ENCODE data around the gene ZER1. TPM values are rescaled to one million over a fixed set of nuclear protein-coding genes. Genes with fewer than 3 reads are reported as not detected.

Gene ZER1
- total RNA-seq, 2 experiments from 2014 or later = 11.0 to 15.1 TPM

- no TSS peak for BruUV-seq (replicated peaks)
- Histone ChIP-seq H3K4me2 (ENCODE audit: low read length) (peak overlapping the region; percentile 94), H3K79me2 (ENCODE audit: insufficient read depth, low read depth, low read length) (peaks cover 17% of the 10 kb centered on the region), H2AFZ (ENCODE audit: low read length) (peak overlapping the region; percentile 57; the same call in 1 of the 2 replicates), H3K4me1 (ENCODE audit: insufficient read depth, low read length, poor library complexity, severe bottlenecking) (peaks cover 35% of the 10 kb centered on the region), H3K9me3 (ENCODE audit: low read length) (peaks cover 8% of the 10 kb centered on the region; the same call in 1 of the 2 replicates), H3K9me2 (ENCODE audit: insufficient read depth, low read length) (no peaks in the 10 kb centered on the region), H3K27ac (ENCODE audit: low read depth, low read length, poor library complexity, severe bottlenecking) (peak overlapping the region; percentile 80), H3K4me3 (ENCODE audit: low read depth, low read length, poor library complexity, severe bottlenecking) (peak overlapping the region; percentile 97), H3K36me3 (ENCODE audit: insufficient read depth, low read length) (peaks cover 31% of the 10 kb centered on the region), H4K20me1 (ENCODE audit: insufficient read depth, low read length) (no peaks in the 10 kb centered on the region)
- CTCF ChIA-PET (ENCODE audit: unreplicated experiment) = interaction anchor here (1.4 kb wide), 1 partner anchor 31 kb away, joined by 3 read pairs; the partner anchor contains the start of gene ENDOG
- POLR2A ChIA-PET = interaction anchor here (1.0 to 1.8 kb wide), 4 partner anchors 10 to 63 kb away, joined by 3 to 9 read pairs (median 4); partner anchors contain the start of genes ENDOG, ZDHHC12 and ZER1
- TF ChIP-seq EZH2phosphoT487 (IDR thresholded peaks at IDR 0.05; ENCODE audit: borderline replicate concordance, low read depth, low read length) (no peak), CTCF (conservative IDR thresholded peaks at IDR 0.05; ENCODE audit: low read length) (no peak)
- DNase-seq (ENCODE audit: low spot score) = no peak
- intact Hi-C loops (cut with micrococcal nuclease; ENCODE audit: unreplicated experiment) = loop anchor here (1.0 to 10.0 kb wide), 2 partner anchors 16 to 143 kb away; partner anchors contain the start of gene ZER1
Observed at GRCh38 chr9:128787659-128788058, 15.9 kb upstream of the ZER1 start.

- peaks cover 42% of the 10 kb centered on the region for H3K4me1 ChIP-seq (ENCODE audit: insufficient read depth, low read length, poor library complexity, severe bottlenecking)
- BruUV-seq (replicated peaks) = no TSS peak
- intact Hi-C loops (cut with micrococcal nuclease; ENCODE audit: unreplicated experiment) = loop anchor here (1.0 to 10.0 kb wide), 2 partner anchors 16 to 142 kb away; partner anchors contain the start of gene ZER1
- H2AFZ ChIP-seq (ENCODE audit: low read length) = peak within 1 kb of the TSS; percentile 93; the same call in 1 of the 2 replicates
- peak within 1 kb of the TSS; percentile 97 for H3K4me3 ChIP-seq (ENCODE audit: low read depth, low read length, poor library complexity, severe bottlenecking)
- CTCF ChIA-PET (ENCODE audit: unreplicated experiment) = interaction anchor here (0.9 kb wide), 1 partner anchor 31 kb away, joined by 3 read pairs; the partner anchor contains the start of gene ENDOG
- peak within 1 kb of the TSS; percentile 94 for H3K4me2 ChIP-seq (ENCODE audit: low read length)
- H3K79me2 ChIP-seq (ENCODE audit: insufficient read depth, low read depth, low read length) = peaks cover 17% of the 10 kb centered on the region
- H3K27ac ChIP-seq (ENCODE audit: low read depth, low read length, poor library complexity, severe bottlenecking) = peak within 1 kb of the TSS; percentile 80
- POLR2A ChIA-PET = interaction anchor here (1.0 to 1.2 kb wide), 2 partner anchors 31 to 63 kb away, joined by 3 to 7 read pairs; partner anchors contain the start of genes ENDOG and ZDHHC12
- peaks cover 24% of the 10 kb centered on the region for H3K36me3 ChIP-seq (ENCODE audit: insufficient read depth, low read length)
- H3K9me2 ChIP-seq (ENCODE audit: insufficient read depth, low read length) = no peaks in the 10 kb centered on the region
- peaks cover 15% of the 10 kb centered on the region; the same call in 1 of the 2 replicates for H3K9me3 ChIP-seq (ENCODE audit: low read length)
- DNase-seq (ENCODE audit: low spot score) = peak; percentile 93
- TF ChIP-seq EZH2phosphoT487 (IDR thresholded peaks at IDR 0.05; ENCODE audit: borderline replicate concordance, low read depth, low read length) (no peak), CTCF (conservative IDR thresholded peaks at IDR 0.05; ENCODE audit: low read length) (no peak)
- H4K20me1 ChIP-seq (ENCODE audit: insufficient read depth, low read length) = no peaks in the 10 kb centered on the region
Observed at GRCh38 chr9:128786681-128787601, 15.2 kb upstream of the ZER1 start, which contains the start of gene TBC1D13. TSS of gene TBC1D13 (plus strand) at chr9:128787253. CDS start at chr9:128787354, 101 bp downstream.

All from OCI-LY7 (cell line).